GM10847 (cell line): Measurements from ENCODE around the gene SH3BP5.

Experiments
- POLR2A ChIP-seq: IDR thresholded peaks from 2 replicates; pipeline ENCODE4 v1.6.1; 2011; ENCODE audit not compliant: insufficient read length; ENCODE audit errors: extremely low read depth

SH3BP5 gene

DNA sequence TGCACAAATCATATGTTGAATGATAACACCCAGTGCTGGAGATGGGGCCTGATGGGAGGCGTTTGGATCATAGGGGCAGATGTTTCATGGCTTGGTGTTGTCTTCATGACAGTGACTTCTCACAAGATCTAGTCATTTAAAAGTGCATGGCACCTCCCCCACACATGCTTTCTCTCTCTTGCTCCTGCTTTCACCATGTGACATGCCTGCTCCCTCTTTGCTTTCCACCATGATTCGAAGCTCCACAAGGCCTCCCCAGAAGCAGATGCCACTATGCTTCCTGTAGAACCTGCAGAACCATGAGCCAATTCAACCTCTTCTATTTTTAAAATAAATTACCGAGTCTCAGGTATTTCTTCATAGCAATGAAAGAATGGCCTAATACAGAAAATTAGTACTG lies 17.8 kb upstream of the SH3BP5 start:
- no peak for TF ChIP-seq POLR2A

DNA sequence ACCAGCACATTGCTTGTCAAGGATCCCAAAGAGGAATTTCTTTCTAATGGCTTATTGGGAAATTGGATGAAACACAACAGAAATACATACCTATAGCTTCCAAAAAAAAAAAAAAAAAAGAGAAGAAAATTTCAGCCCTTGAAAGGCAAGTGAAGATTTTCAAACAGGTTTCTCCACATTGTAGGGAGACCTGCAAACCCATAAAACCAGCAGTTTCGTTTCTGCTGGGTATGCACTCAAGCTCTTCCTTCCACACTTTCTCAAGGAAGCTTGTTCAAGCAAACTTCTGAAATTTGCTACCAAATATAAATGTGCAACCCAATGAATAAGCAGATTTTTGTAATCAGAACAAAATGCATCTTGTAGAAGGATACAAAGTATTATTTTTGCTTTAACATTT lies 15.9 kb upstream of the SH3BP5 start:
- TF ChIP-seq POLR2A: no peak

DNA sequence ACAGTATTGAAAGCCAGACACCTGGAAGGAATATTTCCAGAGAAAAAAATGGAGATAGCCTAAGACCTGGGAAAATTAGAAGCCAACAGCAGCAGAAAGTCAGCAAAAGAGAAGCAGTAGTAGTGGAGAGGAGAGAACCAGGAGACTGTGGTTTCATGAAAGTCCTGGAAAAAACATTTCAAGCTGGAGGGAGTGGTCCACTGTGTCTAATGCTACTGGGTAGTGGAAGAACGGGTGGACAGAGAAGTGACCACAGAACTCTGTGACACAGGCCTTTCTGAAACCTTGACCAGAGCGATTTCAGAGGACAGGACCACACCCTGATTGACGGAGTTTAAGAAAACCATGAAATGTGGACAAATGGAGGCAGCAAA lies 15.3 kb upstream of the SH3BP5 start:
- TF ChIP-seq POLR2A: no peak

DNA sequence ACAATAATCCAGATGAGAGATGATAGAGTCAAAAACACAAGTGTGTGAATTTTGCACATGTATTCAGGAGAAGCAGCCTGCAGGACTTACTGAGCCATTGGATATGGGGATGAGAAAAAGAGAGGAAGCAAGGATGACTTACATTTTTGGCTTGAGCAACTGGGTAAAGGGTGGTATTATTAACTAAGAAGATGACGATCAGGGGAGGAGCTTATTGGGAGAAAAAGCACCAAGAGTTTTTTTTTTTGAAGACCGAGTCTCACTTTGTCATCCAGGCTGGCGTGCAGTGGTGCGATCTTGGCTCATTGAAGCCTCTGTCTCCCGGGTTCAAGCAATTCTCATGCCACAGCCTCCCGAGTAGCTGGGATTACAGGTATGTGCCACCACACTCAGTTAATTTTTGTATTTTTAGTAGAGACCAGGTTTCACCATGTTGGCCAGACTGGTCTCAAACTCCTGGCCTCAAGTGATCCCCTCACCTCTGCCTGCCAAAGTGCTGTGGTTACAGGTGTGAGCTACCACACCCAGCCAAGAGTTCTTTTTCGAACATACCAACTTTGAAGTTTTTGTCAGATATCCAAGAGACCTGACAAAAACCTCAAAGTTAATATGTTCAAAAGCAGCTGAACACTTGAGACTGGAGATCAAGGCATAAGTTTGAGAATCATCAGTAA lies 14.8 kb upstream of the SH3BP5 start:
- no peak for TF ChIP-seq POLR2A

DNA sequence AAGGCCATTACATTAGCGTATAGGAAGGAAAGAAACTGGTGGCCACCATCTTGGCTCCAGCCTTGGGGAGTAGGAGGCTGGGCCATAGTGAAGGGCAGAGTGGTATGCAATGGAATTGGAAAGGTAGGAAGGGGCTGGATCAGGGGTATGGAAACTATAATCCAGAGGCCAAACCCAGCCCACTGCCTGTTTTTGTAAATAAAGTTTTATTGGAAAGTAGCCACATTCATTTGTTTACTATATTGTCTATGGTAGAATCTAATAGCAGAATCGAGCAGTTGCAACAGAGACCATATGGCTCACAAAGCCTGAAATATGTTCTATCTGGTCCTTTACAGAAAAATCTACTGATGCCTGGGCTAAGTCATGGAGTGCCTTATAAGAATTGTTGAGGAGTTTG lies 14.1 kb upstream of the SH3BP5 start:
- TF ChIP-seq POLR2A: no peak

DNA sequence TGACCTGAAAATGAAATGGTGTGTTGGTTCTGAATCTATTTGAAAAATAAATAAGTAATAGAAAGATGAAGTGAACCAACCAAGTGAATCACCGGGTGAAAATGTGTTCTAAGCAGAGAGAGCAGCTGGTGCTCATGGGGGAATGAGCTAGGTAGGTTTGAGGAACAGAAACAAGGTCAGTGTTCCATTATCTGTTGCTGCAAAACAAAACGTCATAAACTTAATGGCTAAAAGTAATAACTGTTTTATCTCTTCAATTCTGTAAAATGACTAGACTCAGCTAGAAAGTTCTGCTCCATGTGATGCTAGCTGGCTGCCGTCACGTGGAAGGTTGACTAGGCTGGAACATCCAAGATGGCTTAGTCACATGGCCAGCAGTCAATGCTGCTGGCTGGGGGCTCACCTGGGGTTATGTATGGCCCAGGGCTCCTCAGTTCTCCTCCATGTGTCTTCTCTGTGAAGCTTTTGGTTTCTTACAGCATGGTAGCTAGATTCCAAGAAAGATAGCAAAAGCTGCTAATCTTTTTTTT lies 13.3 kb upstream of the SH3BP5 start:
- no peak for TF ChIP-seq POLR2A

DNA sequence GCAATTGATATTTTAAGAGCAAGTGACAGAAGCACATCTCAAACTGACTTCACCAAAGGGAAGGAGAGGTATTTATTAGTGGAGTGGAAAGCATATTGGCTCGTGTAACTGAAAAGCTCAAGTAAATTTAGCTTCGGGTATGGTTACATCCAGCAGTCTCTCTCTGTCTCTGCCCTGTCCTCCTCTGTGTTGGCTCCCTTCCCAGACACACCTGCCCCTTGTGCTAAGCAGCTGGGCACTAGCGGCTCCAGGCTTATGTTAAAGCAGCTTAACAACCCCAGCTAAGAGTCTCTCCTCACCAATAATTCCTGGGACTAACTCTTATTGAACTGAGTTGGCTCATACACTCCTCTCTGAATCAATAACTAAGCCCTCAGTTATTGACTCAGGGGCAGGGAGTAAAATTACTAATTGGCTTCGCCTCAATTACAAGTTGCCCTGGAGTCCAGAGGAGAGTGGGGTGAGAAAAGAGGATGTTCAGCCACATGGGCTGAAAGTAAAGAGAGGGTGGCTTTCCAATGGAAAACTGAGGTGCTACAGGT lies 12.8 kb upstream of the SH3BP5 start:
- no peak for TF ChIP-seq POLR2A

DNA sequence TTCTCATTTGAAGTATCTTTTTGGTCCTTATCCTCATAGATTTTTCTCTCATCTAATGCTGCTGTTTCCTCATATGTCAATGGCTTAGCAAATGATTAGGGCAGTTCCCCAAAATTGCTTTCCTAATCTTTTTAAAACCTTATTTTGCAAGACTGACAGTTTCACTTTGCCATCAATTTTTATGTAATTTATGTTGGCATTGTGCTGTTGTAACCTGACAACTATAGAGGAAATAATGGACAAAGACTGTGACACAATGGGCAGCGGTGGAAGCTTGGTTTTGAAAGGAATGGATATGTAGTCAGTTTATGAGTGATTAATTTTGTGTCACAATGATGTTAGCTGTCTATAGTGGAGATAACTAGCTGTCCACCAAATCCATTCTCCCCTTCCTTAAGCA lies 10.6 kb upstream of the SH3BP5 start:
- no peak for TF ChIP-seq POLR2A

DNA sequence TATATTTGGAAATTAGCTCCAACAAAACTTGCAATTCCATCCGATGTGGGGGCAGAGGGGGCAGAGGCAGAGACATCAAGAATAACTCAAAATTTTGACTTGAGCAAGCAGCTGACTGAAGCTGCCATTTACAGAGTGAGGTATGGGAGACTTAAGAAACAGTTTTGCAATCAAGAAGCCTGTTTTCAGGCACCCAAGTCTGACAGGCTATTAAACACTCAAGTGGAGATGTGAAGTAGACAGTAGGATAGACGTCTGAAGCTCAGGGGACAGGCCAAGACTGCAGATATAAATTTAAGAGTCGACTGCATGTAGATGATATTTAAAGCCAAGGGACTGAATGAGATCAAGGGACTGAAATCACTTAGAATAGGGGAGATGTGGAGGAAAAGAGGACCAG lies 9.9 kb upstream of the SH3BP5 start:
- TF ChIP-seq POLR2A: no peak

DNA sequence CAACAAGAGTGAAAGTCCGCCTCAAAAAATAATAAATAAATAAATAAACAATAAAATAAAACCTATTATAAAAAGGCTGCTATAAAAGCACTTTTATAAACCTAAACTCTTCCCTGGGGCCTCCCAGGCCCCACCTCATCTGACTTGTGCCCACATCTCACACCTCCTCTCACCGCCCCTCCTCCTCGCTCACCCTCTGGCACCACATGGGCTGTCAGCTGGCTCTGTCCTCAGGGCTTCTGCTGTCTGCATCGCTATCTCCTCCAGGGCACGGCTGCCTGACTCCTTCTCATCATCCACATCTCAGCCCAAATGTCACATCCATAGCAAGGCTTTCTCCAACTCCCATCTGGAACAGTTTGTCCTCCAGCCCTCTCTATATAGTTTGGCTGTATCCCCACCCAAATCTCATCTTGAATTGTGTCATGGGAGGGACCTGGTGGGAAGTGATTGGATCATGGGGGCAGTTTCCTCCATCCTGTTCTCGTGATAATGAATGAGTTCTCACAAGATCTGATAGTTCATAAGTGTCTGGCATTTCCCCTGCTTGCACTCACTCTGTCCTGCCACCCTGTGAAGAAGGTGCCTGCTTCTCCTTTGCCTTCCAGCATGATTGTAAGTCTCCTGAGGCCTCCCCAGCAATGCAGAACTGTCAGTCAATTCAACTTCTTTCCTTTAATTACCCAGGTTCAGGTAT lies 8.8 kb upstream of the SH3BP5 start:
- TF ChIP-seq POLR2A: no peak

DNA sequence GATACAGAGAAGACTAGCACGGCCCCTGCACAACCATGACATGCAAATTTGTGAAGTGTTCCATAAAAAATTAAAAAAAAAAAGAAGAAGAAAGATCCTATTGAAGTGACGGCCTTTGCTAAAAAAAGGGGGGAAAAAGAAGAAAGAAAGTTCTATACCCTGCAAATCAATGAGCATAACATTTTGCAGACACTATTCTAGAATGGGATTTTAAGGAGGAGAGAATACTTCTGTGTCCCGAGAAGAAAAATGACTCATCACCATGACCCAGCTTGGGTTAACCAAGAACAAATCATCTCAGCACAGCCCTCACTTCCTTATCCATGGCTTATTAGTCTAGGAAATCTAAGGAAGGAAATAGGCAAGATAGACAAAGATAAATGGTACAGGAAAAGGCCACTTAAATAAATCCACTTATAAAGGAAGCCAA lies 7.4 kb upstream of the SH3BP5 start:
- TF ChIP-seq POLR2A: no peak

DNA sequence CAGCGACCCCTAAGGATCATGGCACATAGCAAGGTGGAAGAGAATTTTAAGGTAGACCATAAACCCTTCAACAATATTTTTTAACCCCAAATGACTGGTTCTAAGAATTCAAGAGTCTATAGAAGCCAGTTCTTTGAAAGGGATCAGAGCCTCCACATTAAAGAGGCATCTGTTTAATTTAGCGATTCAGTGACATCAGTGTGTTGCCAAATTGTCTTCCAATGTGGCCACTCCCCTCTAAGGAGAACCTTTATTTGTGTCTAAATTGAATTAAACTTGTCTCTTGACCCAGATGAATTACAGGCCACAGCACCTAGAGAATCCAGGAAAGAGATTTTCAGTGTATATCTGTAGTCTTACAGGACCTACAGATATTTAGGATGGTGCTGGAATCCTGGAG lies 6.6 kb upstream of the SH3BP5 start:
- TF ChIP-seq POLR2A: no peak

DNA sequence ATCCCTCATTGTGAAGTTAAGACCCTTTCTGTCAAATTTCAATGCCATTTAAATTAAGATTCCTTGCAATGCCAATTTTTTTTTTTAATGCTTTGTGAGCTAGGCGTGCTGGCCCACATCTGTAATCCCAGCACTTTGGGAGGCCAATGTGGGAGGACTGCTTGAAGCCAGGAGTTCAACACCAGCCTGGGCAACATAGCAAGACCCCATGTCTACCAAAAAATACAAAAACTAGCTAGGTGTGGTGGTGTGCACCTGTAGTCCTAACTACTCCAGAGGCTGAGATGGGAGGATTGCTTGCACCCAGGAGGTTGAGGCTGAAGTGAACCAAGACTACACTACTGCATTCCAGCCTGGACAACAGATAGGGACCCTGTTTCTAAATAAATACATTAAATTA lies 5.6 kb upstream of the SH3BP5 start:
- TF ChIP-seq POLR2A: no peak

DNA sequence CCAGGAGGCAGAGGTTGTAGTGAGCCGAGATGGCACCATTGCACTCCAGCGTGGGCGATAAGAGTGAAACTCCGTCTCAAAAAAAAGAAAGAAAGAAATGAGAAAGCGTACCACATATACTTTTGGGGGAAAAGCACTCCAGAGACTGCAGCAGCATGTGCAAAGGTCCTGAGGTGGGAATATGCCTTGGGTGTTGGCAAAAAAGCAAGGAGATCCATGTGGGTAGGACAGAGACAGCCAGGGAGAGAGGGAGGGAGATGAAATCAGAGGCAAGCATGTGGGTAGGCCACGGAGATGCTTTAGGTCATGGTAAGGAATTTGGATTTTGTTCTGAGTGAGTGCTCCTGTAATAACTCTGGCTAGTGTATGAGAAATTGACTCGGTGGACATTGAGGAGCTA lies 3.7 kb upstream of the SH3BP5 start:
- no peak for TF ChIP-seq POLR2A

DNA sequence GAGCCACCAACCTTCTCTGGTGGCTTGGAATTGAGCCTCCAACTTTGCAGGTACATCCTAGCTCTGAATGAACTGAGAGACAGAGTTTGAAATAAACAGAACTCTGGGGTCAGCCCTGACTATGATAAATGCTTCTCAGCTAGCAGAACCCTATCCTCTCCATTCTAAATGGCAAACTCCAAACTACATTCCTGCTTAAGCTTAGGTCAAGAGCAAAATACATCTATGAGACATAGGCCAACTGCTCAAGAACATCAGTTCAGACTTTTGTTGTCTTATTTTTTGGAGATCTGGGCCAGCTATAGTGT lies 1.5 kb upstream of the SH3BP5 start:
- no peak for TF ChIP-seq POLR2A

DNA sequence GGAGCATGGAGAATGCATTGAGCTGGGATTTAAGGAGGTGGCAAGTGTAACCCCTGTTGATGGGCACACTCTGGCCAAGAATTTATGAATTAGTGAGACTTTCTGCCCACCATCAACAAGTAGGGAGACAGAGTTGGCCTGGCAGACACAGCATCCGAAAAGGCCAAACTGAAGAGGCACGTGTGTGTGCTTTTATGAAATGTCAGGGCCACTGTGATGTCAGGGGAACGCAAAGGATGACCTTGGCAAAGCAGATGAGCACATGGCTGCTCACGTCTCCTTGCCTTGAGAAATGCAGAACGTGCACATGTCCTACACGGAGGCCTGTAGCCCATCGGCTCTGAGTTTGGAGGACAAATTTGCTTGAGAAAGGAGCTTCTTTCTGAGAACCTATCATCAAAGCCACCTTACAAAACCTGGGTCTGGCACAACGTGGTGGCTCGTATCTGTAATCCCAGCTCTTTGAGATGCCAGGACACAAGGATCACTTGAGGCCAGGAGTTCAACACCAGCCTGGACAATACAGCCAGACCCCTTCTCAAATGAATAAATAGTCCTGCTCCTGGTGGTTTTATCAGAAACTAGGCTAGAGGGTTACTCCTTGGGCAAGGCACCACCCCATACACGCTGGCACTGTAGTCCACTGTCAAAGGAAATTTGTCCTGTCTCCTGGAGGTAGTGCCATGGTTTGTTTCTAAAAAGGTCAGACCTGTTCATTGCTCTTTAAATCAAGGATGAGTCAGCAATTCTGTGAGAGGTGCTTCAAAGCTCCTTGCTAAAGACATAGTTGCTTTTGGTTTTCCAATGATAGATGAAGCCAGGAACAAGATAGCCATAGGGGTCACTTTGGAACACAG lies 941 bp upstream of the SH3BP5 start:
- no peak for TF ChIP-seq POLR2A
